Vagina (tissue), 2 donors: ENCODE data around the gene KRTAP12-1. TPM values are rescaled to one million over a fixed set of nuclear protein-coding genes. Genes with fewer than 3 reads are reported as not detected.
"Not testable (repeated sequence)": the region's sequence is repeated elsewhere in the genome, so short reads cannot be mapped to it uniquely, and the experiment has no call there.

Experiments used
- DNase-seq, 2 donors: peaks; one replicate each; pipeline ENCODE4 v3.0.0-alpha.2; 2017; ENCODE audit errors: extremely low spot score in 2 of 2
- H3K27ac ChIP-seq: fragments of 200-600 bp; sonication (generic); one replicate; pipeline ENCODE4 v1.5.1; 2019
- H3K27me3 ChIP-seq: fragments of 200-600 bp; sonication (generic); one replicate; pipeline ENCODE4 v1.5.1; 2019
- H3K36me3 ChIP-seq, 2 donors: fragments of 200-600 bp; sonication (generic); one replicate each; pipeline ENCODE4 v1.5.1; 2017 to 2019
- H3K4me1 ChIP-seq: fragments of 200-600 bp; sonication (generic); one replicate; pipeline ENCODE4 v1.5.1; 2019
- H3K4me3 ChIP-seq, 2 donors: fragments of 200-600 bp; sonication (generic); 1 replicate in 1 of 2; 2 replicates in 1 of 2; pipeline ENCODE4 v1.5.1; 2016 to 2019
- H3K9me3 ChIP-seq: fragments of 200-600 bp; sonication (generic); one replicate; pipeline ENCODE4 v1.5.1; 2019
- POLR2A ChIP-seq, 2 donors: fragments of 450-650 bp; IDR thresholded peaks; one replicate each; pipeline ENCODE4 v1.6.1; 2017; ENCODE audit warnings: antibody characterized with exemption in 2 of 2, mild to moderate bottlenecking in 2 of 2, moderate library complexity in 2 of 2
- POLR2AphosphoS5 ChIP-seq, 2 donors: sonication (generic); formaldehyde crosslinking; IDR thresholded peaks; one replicate each; pipeline ENCODE4 v1.9.0; 2017; ENCODE audit warnings: antibody characterized with exemption in 2 of 2, mild to moderate bottlenecking in 2 of 2, low read depth in 1 of 2; ENCODE audit not compliant: insufficient read depth in 1 of 2
- intact Hi-C: fragments of 100-400 bp; cut with DNase I; formaldehyde crosslinking; loops from one replicate; pipeline ENCODE4 v1.15.1; 2023
- total RNA-seq: library from RNA; depleted of rRNA; stranded (reverse); fragments of >200 nt; gene quantifications from one replicate; pipeline ENCODE4 v1.2.3, GENCODE V29; 2016
- TF ChIP-seq, protein P1 (sequence below), 3 experiments: fragments of 450-650 bp in 2 of 3; fragments of 200-600 bp in 1 of 3; sonication (generic) in 1 of 3; IDR thresholded peaks; one replicate each; pipeline ENCODE4 v1.5.1; 2017 to 2019; ENCODE audit warnings: antibody characterized with exemption in 3 of 3, mild to moderate bottlenecking in 2 of 3, moderate library complexity in 2 of 3

Gene KRTAP12-1
- total RNA-seq, 1 donor from 2014 or later, result not detected

DNA sequence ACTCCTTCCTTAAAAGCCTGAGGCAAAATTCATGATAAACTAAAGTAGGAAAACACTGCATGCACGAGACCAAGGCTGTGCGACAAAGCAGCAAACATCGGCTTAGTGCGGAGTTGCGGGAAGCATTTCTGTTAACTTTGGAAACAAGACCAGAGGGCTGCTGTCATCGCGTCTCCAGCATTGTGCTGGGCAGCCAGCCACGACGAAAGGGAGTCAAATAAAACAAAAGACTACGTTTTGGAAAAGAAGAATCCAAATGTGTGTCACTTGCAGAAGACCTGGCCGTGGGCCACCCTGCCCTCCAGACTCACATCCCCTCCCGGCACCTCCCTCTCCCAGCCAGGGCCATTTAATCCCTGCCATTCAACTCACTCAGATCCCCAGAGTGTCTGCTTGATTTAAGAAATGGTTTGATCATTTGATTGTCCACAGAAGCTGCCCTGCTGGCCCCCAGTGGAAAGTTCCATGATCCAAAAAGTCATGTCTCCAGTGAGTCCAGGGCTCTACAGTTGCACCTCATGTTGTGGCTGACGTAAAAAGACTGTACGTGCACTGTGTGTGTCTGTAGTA is 38.1 kb downstream of the KRTAP12-1 start:
- H3K27me3 ChIP-seq, result no peaks in the 10 kb centered on the region
- DNase-seq, result no peak
- H3K27ac ChIP-seq, result no peak overlapping the region
- H3K4me1 ChIP-seq, result no peaks in the 10 kb centered on the region
- TF ChIP-seq POLR2A (IDR thresholded peaks at IDR 0.05) (no peak), POLR2AphosphoS5 (IDR thresholded peaks at IDR 0.05; ENCODE audit: insufficient read depth in 1 of 2, low read depth in 1 of 2) (no peak)
- TF ChIP-seq, protein P1, sequence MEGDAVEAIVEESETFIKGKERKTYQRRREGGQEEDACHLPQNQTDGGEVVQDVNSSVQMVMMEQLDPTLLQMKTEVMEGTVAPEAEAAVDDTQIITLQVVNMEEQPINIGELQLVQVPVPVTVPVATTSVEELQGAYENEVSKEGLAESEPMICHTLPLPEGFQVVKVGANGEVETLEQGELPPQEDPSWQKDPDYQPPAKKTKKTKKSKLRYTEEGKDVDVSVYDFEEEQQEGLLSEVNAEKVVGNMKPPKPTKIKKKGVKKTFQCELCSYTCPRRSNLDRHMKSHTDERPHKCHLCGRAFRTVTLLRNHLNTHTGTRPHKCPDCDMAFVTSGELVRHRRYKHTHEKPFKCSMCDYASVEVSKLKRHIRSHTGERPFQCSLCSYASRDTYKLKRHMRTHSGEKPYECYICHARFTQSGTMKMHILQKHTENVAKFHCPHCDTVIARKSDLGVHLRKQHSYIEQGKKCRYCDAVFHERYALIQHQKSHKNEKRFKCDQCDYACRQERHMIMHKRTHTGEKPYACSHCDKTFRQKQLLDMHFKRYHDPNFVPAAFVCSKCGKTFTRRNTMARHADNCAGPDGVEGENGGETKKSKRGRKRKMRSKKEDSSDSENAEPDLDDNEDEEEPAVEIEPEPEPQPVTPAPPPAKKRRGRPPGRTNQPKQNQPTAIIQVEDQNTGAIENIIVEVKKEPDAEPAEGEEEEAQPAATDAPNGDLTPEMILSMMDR (IDR thresholded peaks at IDR 0.05), result no peak
- intact Hi-C loops, result no loop called here
- H3K9me3 ChIP-seq, result no peaks in the 10 kb centered on the region
- no peaks in the 10 kb centered on the region for H3K36me3 ChIP-seq
- H3K4me3 ChIP-seq, result no peak overlapping the region

DNA sequence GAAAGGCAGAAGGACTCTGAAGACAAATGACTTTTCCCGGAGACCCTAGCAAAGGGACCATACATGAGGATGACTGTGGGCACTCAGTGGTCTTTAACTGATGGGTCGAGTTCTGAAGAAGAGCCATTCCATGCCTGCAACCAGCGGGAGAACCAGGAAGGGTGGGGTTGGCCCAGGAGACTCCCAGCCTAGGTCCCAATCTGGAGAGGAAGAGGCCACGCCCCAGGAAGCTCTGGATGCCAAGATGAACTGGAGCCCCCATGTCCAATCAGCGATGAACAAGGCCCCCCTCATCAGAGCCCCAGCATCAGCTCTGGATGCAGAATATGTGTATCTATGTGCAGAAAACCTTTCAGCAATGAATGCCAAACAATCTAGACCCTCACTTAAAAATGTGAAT is 41.2 kb downstream of the KRTAP12-1 start:
- H3K27me3 ChIP-seq, result no peaks in the 10 kb centered on the region
- TF ChIP-seq POLR2AphosphoS5 (IDR thresholded peaks at IDR 0.05; ENCODE audit: insufficient read depth in 1 of 2, low read depth in 1 of 2) (no peak), POLR2A (IDR thresholded peaks at IDR 0.05) (no peak)
- TF ChIP-seq, protein P1 (IDR thresholded peaks at IDR 0.05), result no peak
- H3K36me3 ChIP-seq, result no peaks in the 10 kb centered on the region
- no peak overlapping the region for H3K27ac ChIP-seq
- intact Hi-C loops, result no loop called here
- peak in 1 of 2 donors; percentile 52 for DNase-seq
- no peaks in the 10 kb centered on the region for H3K9me3 ChIP-seq
- H3K4me1 ChIP-seq, result no peaks in the 10 kb centered on the region
- no peak overlapping the region for H3K4me3 ChIP-seq

DNA sequence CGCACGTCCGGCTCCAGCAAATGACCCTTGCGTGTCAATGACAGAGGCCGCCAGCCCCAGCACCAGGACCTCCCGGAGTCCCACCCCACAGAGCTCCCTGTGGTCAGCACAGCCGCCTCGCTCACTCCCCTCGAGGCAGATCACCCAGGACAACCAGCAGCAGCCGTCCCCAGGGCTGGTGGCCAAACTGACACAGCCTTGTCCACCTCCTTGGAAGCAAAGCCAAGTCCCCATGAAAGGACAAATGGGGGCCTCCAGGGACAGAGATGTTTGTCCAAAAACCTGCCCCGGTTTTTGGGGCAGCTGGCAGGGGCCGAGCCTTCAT is 42.7 kb downstream of the KRTAP12-1 start:
- H3K36me3 ChIP-seq, result no peaks in the 10 kb centered on the region
- no peak overlapping the region for H3K27ac ChIP-seq
- no peak overlapping the region for H3K4me3 ChIP-seq
- TF ChIP-seq POLR2AphosphoS5 (IDR thresholded peaks at IDR 0.05; ENCODE audit: insufficient read depth in 1 of 2, low read depth in 1 of 2), result no peak
- TF ChIP-seq, protein P1 (IDR thresholded peaks at IDR 0.05), result no peak
- no peak for TF ChIP-seq POLR2A (IDR thresholded peaks at IDR 0.05)
- no peaks in the 10 kb centered on the region for H3K27me3 ChIP-seq
- H3K9me3 ChIP-seq, result no peaks in the 10 kb centered on the region
- DNase-seq, result peak; percentile 34 to 85
- intact Hi-C loops, result no loop called here
- H3K4me1 ChIP-seq, result no peaks in the 10 kb centered on the region

DNA sequence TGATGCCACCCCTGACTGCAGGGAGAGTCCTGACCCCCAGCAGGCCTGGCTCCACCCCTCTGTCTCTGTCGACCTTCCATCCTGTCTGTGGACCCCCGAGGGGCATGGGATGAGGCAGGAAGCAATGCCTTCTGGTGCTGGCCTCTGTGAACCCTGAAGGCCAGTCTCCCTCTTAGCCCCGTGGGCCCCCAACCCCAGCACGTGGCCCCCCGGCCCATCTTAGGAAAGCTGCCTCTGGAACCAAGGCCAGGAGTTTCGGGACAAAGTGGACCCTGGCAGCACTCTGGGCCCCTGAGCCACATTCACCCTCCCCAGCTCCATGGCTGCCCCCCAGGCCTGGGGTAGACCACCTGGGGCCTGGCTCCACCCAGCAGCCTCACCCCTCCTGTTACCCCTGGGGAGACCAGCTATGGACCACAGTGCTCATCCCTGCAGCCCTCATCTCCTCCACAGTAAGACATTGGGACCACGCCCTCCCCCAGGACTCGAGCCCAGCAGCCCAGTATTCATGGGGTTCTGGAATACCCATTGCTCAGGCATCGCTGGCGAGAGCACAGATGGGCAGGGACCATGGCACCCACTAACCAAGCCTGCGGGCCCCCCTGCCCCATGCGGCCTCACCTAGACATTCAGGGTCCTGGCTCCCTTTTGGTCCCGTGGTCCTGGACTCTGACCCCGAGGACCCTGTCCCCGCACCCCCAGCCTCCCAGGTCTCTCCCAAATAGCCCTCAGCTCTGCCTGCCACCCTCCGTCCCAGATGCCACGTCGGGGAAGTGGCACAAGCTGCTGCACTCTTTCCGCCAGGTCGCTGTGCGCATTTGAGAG is 43.2 kb downstream of the KRTAP12-1 start:
- H3K36me3 ChIP-seq, intact Hi-C loops, H3K4me3 ChIP-seq, H3K27ac ChIP-seq, H3K9me3 ChIP-seq, H3K27me3 ChIP-seq, H3K4me1 ChIP-seq: not testable (repeated sequence)
- peak in 1 of 2 donors; percentile 70 for DNase-seq

DNA sequence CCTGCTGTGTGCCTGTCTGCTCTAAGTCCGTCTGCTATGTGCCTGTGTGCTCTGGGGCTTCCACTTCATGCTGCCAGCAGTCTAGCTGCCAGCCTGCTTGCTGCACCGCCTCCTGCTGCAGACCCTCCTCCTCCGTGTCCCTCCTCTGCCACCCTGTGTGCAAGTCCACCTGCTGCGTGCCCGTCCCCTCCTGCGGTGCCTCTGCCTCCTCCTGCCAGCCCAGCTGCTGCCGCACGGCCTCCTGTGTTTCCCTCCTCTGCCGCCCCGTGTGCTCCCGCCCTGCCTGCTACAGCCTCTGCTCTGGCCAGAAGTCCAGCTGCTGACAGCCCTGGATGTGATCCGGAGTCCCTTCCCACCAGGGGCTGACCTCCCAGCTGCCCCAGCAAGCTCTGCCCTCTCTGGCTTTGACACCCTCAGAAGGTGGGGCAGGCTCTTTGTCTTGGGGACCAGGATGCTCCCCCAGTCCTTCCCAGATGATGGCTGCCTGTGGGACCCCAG is 44.1 kb downstream of the KRTAP12-1 start:
- intact Hi-C loops, H3K27me3 ChIP-seq, H3K36me3 ChIP-seq: not testable (repeated sequence)

More for the DNA sequence above, 44.1 kb downstream of the KRTAP12-1 start:
- H3K4me3 ChIP-seq, H3K4me1 ChIP-seq, H3K27ac ChIP-seq, H3K9me3 ChIP-seq: not testable (repeated sequence)
- peak in 1 of 2 donors; percentile 42 for DNase-seq
